ENCODE measurements around the gene CC2D2B. TPM values are rescaled to one million over a fixed set of nuclear protein-coding genes. Genes with fewer than 3 reads are reported as not detected.
"Not testable (repeated sequence)": the region's sequence is repeated elsewhere in the genome, so short reads cannot be mapped to it uniquely, and the experiment has no call there.

The CC2D2B gene
- polyA plus RNA-seq, 2 donors: 0.13 to 0.28 TPM

GRCh38 chr10:95906677-95907455 is 909 bp upstream of the CC2D2B start:
- peak overlapping the region; percentile 62 to 76 for H3K4me3 ChIP-seq (ENCODE audit: low read depth in 1 of 2, low read length in 2 of 2)
- H3K9me3 ChIP-seq (ENCODE audit: control insufficient read depth in 2 of 2, insufficient read depth in 1 of 2, low read depth in 1 of 2, low read length in 1 of 2): no peaks in the 10 kb centered on the region
- H3K4me1 ChIP-seq (ENCODE audit: control insufficient read depth in 2 of 2, insufficient read depth in 2 of 2, low read length in 1 of 2): no peaks in the 10 kb centered on the region
- H3K36me3 ChIP-seq (ENCODE audit: control insufficient read depth in 2 of 2, insufficient read depth in 2 of 2, low read length in 1 of 2): peaks cover 0 to 6% of the 10 kb centered on the region in 2 donors
- 8 to 10% methylated on average over 22 of the region's 22 CpGs for WGBS, 2 donors
- H3K27me3 ChIP-seq (ENCODE audit: control insufficient read depth in 1 of 2, insufficient read depth in 2 of 2, low read length in 2 of 2): no peaks in the 10 kb centered on the region
- peak overlapping the region; percentile 75 to 85 for H3K27ac ChIP-seq (ENCODE audit: low read depth in 2 of 2, low read length in 1 of 2)

DNA sequence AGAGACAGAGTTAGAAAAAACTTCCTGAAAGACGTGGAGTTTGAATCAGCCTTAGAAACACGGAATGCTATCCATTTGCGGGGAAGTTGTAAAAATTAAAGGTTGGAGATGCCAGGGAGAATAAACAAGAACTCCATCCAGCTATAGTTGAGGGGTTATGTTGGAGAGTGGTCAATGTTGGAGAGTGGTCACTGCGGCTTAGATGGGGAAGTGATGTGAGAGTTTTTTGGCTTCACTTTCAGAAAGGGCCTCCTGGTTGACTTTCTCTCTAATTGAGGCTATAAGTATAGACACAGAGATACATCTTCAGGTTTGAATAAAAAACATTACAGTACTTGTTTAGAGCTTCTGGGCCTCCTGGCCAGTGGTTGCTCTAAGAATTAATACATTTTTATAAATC is 675 bp downstream of the CC2D2B start:
- Histone ChIP-seq H3K27me3 (ENCODE audit: control insufficient read depth in 1 of 2, insufficient read depth in 2 of 2, low read length in 2 of 2) (no peaks in the 10 kb centered on the region), H3K9me3 (ENCODE audit: control insufficient read depth in 2 of 2, insufficient read depth in 1 of 2, low read depth in 1 of 2, low read length in 1 of 2) (no peaks in the 10 kb centered on the region), H3K27ac (ENCODE audit: low read depth in 2 of 2, low read length in 1 of 2) (no peak overlapping the region), H3K4me1 (ENCODE audit: control insufficient read depth in 2 of 2, insufficient read depth in 2 of 2, low read length in 1 of 2) (no peaks in the 10 kb centered on the region), H3K36me3 (ENCODE audit: control insufficient read depth in 2 of 2, insufficient read depth in 2 of 2, low read length in 1 of 2) (peaks cover 0 to 2% of the 10 kb centered on the region in 2 donors), H3K4me3 (ENCODE audit: low read depth in 1 of 2, low read length in 2 of 2) (no peak overlapping the region)
- 56 to 60% methylated on average over 4 of the region's 4 CpGs for WGBS, 2 donors

DNA sequence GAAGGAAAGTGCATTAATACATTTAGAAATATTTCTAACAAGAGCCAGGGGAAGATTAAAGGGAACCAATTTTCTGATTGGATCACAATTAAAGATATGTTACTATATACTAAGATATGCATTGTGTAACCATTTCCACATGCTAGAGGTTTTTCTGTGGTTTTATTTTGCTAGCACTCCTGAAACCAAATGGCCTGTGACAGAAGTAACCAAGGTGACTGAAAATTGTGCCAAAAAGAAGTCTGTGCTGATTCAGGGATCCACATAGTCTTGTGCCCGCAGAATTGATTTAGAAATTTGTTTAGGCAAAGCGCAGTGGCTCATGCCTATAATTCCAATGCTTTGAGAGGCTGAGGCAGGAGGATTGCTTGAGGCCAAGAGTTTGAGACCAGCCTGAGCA is 1.8 kb downstream of the CC2D2B start:
- no peaks in the 10 kb centered on the region for H3K27me3 ChIP-seq (ENCODE audit: control insufficient read depth in 1 of 2, insufficient read depth in 2 of 2, low read length in 2 of 2)
- no peak overlapping the region for H3K4me3 ChIP-seq (ENCODE audit: low read depth in 1 of 2, low read length in 2 of 2)
- 94 to 95% methylated on average over 2 of the region's 2 CpGs for WGBS, 2 donors

DNA sequence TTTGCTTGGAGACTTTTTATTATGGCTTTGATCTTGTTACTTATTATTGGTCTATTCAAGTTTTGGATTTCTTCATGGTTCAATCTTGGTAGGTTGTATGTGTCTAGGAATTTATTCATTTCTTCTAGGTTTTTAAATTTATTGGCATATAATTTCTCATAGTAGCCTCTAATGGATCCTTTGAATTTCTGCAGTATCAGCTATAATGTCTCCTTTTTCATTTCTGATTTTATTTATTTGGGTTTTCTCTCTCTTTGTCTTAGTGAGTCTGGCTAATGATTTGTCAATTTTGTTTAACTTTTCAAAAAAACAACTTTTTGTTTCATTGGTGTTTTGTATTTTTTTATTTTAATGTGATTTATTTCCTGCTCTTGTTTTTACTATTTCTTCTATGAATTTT is 8.3 kb downstream of the CC2D2B start:
- not testable (repeated sequence) for H3K36me3 ChIP-seq (ENCODE audit: control insufficient read depth in 2 of 2, insufficient read depth in 2 of 2, low read length in 1 of 2); H3K27me3 ChIP-seq (ENCODE audit: control insufficient read depth in 1 of 2, insufficient read depth in 2 of 2, low read length in 2 of 2); H3K4me1 ChIP-seq (ENCODE audit: control insufficient read depth in 2 of 2, insufficient read depth in 2 of 2, low read length in 1 of 2); H3K9me3 ChIP-seq (ENCODE audit: control insufficient read depth in 2 of 2, insufficient read depth in 1 of 2, low read depth in 1 of 2, low read length in 1 of 2); H3K4me3 ChIP-seq (ENCODE audit: low read depth in 1 of 2, low read length in 2 of 2); H3K27ac ChIP-seq (ENCODE audit: low read depth in 2 of 2, low read length in 1 of 2)

More for the DNA sequence above, 1.8 kb downstream of the CC2D2B start:
- H3K4me1 ChIP-seq (ENCODE audit: control insufficient read depth in 2 of 2, insufficient read depth in 2 of 2, low read length in 1 of 2): no peaks in the 10 kb centered on the region
- no peak overlapping the region for H3K27ac ChIP-seq (ENCODE audit: low read depth in 2 of 2, low read length in 1 of 2)
- peaks cover 0 to 2% of the 10 kb centered on the region in 2 donors for H3K36me3 ChIP-seq (ENCODE audit: control insufficient read depth in 2 of 2, insufficient read depth in 2 of 2, low read length in 1 of 2)
- no peaks in the 10 kb centered on the region for H3K9me3 ChIP-seq (ENCODE audit: control insufficient read depth in 2 of 2, insufficient read depth in 1 of 2, low read depth in 1 of 2, low read length in 1 of 2)

GRCh38 chr10:95920798-95921426 is 13.1 kb downstream of the CC2D2B start:
- Histone ChIP-seq H3K27me3 (ENCODE audit: control insufficient read depth in 1 of 2, insufficient read depth in 2 of 2, low read length in 2 of 2) (no peaks in the 10 kb centered on the region), H3K36me3 (ENCODE audit: control insufficient read depth in 2 of 2, insufficient read depth in 2 of 2, low read length in 1 of 2) (no peaks in the 10 kb centered on the region), H3K4me1 (ENCODE audit: control insufficient read depth in 2 of 2, insufficient read depth in 2 of 2, low read length in 1 of 2) (no peaks in the 10 kb centered on the region), H3K4me3 (ENCODE audit: low read depth in 1 of 2, low read length in 2 of 2) (no peak overlapping the region), H3K27ac (ENCODE audit: low read depth in 2 of 2, low read length in 1 of 2) (no peak overlapping the region), H3K9me3 (ENCODE audit: control insufficient read depth in 2 of 2, insufficient read depth in 1 of 2, low read depth in 1 of 2, low read length in 1 of 2) (no peaks in the 10 kb centered on the region)
- WGBS, 2 donors: 90 to 92% methylated on average over 6 of the region's 6 CpGs

DNA sequence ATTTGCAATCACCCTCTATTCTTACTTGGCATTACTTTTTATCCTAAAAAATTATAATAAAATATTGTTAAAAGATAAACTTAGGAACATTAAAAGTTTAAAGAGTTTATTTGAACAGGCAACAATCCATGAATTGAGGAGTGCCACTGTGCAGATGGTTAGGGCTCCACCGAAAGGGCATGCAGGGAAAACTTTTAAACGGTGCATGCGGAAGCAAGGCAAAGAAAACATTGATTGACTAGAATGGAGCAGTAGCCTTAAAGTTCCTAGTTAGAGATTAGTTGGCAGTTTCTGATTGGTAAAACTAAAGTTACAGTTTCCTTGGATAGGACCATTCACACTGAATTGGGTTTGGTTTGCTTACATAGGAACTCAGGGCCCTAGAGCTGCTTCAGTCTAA is 17.3 kb downstream of the CC2D2B start:
- no peaks in the 10 kb centered on the region for H3K36me3 ChIP-seq (ENCODE audit: control insufficient read depth in 2 of 2, insufficient read depth in 2 of 2, low read length in 1 of 2)
- 80 to 85% methylated on average over 3 of the region's 3 CpGs for WGBS, 2 donors
- H3K27ac ChIP-seq (ENCODE audit: low read depth in 2 of 2, low read length in 1 of 2): no peak overlapping the region
- H3K4me1 ChIP-seq (ENCODE audit: control insufficient read depth in 2 of 2, insufficient read depth in 2 of 2, low read length in 1 of 2): no peaks in the 10 kb centered on the region
- no peak overlapping the region for H3K4me3 ChIP-seq (ENCODE audit: low read depth in 1 of 2, low read length in 2 of 2)
- no peaks in the 10 kb centered on the region for H3K27me3 ChIP-seq (ENCODE audit: control insufficient read depth in 1 of 2, insufficient read depth in 2 of 2, low read length in 2 of 2)
- H3K9me3 ChIP-seq (ENCODE audit: control insufficient read depth in 2 of 2, insufficient read depth in 1 of 2, low read depth in 1 of 2, low read length in 1 of 2): no peaks in the 10 kb centered on the region

DNA sequence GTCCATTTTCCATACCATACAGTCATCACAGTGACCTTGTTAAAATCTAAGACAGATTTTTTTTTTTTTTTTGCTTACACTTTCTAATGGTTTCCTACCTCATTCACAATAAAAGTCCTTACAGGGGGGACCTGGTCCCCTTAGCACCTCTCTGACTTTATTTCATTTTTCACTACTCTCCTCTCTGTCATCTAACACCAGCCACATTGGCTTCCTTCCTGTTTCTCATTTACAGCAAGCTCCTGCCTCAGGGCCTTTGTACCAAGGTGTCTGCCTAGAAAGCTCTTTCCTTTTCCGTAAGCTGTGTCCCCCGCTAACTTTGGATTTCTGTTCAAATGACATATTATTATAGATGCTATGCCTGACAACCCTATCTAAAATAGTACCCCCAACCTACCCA is 27.7 kb downstream of the CC2D2B start:
- no peaks in the 10 kb centered on the region for H3K27me3 ChIP-seq (ENCODE audit: control insufficient read depth in 1 of 2, insufficient read depth in 2 of 2, low read length in 2 of 2)
- 87 to 90% methylated on average over 2 of the region's 2 CpGs for WGBS, 2 donors
- no peak overlapping the region for H3K4me3 ChIP-seq (ENCODE audit: low read depth in 1 of 2, low read length in 2 of 2)
- H3K27ac ChIP-seq (ENCODE audit: low read depth in 2 of 2, low read length in 1 of 2): no peak overlapping the region
- no peaks in the 10 kb centered on the region for H3K4me1 ChIP-seq (ENCODE audit: control insufficient read depth in 2 of 2, insufficient read depth in 2 of 2, low read length in 1 of 2)
- H3K36me3 ChIP-seq (ENCODE audit: control insufficient read depth in 2 of 2, insufficient read depth in 2 of 2, low read length in 1 of 2): no peaks in the 10 kb centered on the region
- peaks cover 0 to 3% of the 10 kb centered on the region in 2 donors for H3K9me3 ChIP-seq (ENCODE audit: control insufficient read depth in 2 of 2, insufficient read depth in 1 of 2, low read depth in 1 of 2, low read length in 1 of 2)

GRCh38 chr10:95941115-95941514 is 33.3 kb downstream of the CC2D2B start:
- Histone ChIP-seq H3K4me3 (ENCODE audit: low read depth in 1 of 2, low read length in 2 of 2) (no peak overlapping the region), H3K27me3 (ENCODE audit: control insufficient read depth in 1 of 2, insufficient read depth in 2 of 2, low read length in 2 of 2) (no peaks in the 10 kb centered on the region), H3K9me3 (ENCODE audit: control insufficient read depth in 2 of 2, insufficient read depth in 1 of 2, low read depth in 1 of 2, low read length in 1 of 2) (peaks cover 0 to 3% of the 10 kb centered on the region in 2 donors), H3K36me3 (ENCODE audit: control insufficient read depth in 2 of 2, insufficient read depth in 2 of 2, low read length in 1 of 2) (no peaks in the 10 kb centered on the region), H3K27ac (ENCODE audit: low read depth in 2 of 2, low read length in 1 of 2) (no peak overlapping the region), H3K4me1 (ENCODE audit: control insufficient read depth in 2 of 2, insufficient read depth in 2 of 2, low read length in 1 of 2) (no peaks in the 10 kb centered on the region)
- 73 to 74% methylated on average over 4 of the region's 4 CpGs for WGBS, 2 donors

- Histone ChIP-seq H3K36me3 (ENCODE audit: control insufficient read depth in 2 of 2, insufficient read depth in 2 of 2, low read length in 1 of 2) (no peaks in the 10 kb centered on the region), H3K4me3 (ENCODE audit: low read depth in 1 of 2, low read length in 2 of 2) (no peak overlapping the region), H3K27me3 (ENCODE audit: control insufficient read depth in 1 of 2, insufficient read depth in 2 of 2, low read length in 2 of 2) (no peaks in the 10 kb centered on the region), H3K4me1 (ENCODE audit: control insufficient read depth in 2 of 2, insufficient read depth in 2 of 2, low read length in 1 of 2) (no peaks in the 10 kb centered on the region), H3K9me3 (ENCODE audit: control insufficient read depth in 2 of 2, insufficient read depth in 1 of 2, low read depth in 1 of 2, low read length in 1 of 2) (no peaks in the 10 kb centered on the region), H3K27ac (ENCODE audit: low read depth in 2 of 2, low read length in 1 of 2) (no peak overlapping the region)
- 63 to 68% methylated on average over 7 of the region's 7 CpGs for WGBS, 2 donors
Measured at GRCh38 chr10:95963202-95963990, 55.6 kb downstream of the CC2D2B start.
